ENCODE results near the gene MYH14.

- TF ChIP-seq CTCF (IDR thresholded peaks at IDR 0.05) = no peak
- no peak for TF ChIP-seq POLR2A (IDR thresholded peaks at IDR 0.05)
- no peak for TF ChIP-seq EP300 (IDR thresholded peaks at IDR 0.05)
These were observed 61.2 kb downstream of the MYH14 start for GRCh38 chr19:50264483-50265186.
